ENCODE data around the gene KMT2B.
"Not testable (repeated sequence)": the region's sequence is repeated elsewhere in the genome, so short reads cannot be mapped to it uniquely, and the experiment has no call there.

The KMT2B gene

GRCh38 chr19:35757231-35757748, 39.5 kb downstream of the KMT2B start:
- DNase-seq (ENCODE audit: low read depth in 3 of 3), result no peak

GRCh38 chr19:35757749-35758608, 40.2 kb downstream of the KMT2B start, which contains the start of gene PROSER3:
PROSER3 (plus strand) TSS chr19:35758176; CDS start chr19:35758216, 40 bp downstream.
- peak; percentile 97 to 99 (median 97) for DNase-seq (ENCODE audit: low read depth in 3 of 3)

- DNase-seq (ENCODE audit: low read depth in 3 of 3), result no peak
Measured at GRCh38 chr19:35759697-35760096, 41.9 kb downstream of the KMT2B start.

- no peak for DNase-seq (ENCODE audit: low read depth in 3 of 3)
Measured at GRCh38 chr19:35760711-35761349, 43.0 kb downstream of the KMT2B start.

- DNase-seq (ENCODE audit: low read depth in 3 of 3), result no peak
Measured at GRCh38 chr19:35764432-35765315, 46.9 kb downstream of the KMT2B start.

GRCh38 chr19:35766571-35767104, 48.8 kb downstream of the KMT2B start:
- DNase-seq (ENCODE audit: low read depth in 3 of 3), result no peak

GRCh38 chr19:35767288-35768081, 49.7 kb downstream of the KMT2B start:
- DNase-seq (ENCODE audit: low read depth in 3 of 3), result no peak

GRCh38 chr19:35768082-35768421, 50.2 kb downstream of the KMT2B start:
- no peak for DNase-seq (ENCODE audit: low read depth in 3 of 3)

GRCh38 chr19:35772362-35772761, 54.6 kb downstream of the KMT2B start:
- not testable (repeated sequence) for DNase-seq (ENCODE audit: low read depth in 3 of 3)

GRCh38 chr19:35773020-35773806, 55.4 kb downstream of the KMT2B start:
- DNase-seq (ENCODE audit: low read depth in 3 of 3), result no peak

GRCh38 chr19:35774274-35775045, 56.7 kb downstream of the KMT2B start:
- DNase-seq (ENCODE audit: low read depth in 3 of 3), result no peak

GRCh38 chr19:35775046-35775297, 57.2 kb downstream of the KMT2B start:
- DNase-seq (ENCODE audit: low read depth in 3 of 3), result no peak

- DNase-seq (ENCODE audit: low read depth in 3 of 3), result peak; percentile 98 to 100 (median 99)
Measured at GRCh38 chr19:35775298-35776101, 57.7 kb downstream of the KMT2B start, which contains the start of gene ARHGAP33. ARHGAP33 (plus strand) TSS chr19:35775564; CDS start chr19:35775659, 95 bp downstream.

- DNase-seq (ENCODE audit: low read depth in 3 of 3), result no peak
Measured at GRCh38 chr19:35776102-35776788, 58.4 kb downstream of the KMT2B start.

GRCh38 chr19:35777086-35777841, 59.5 kb downstream of the KMT2B start:
- no peak for DNase-seq (ENCODE audit: low read depth in 3 of 3)

GRCh38 chr19:35777961-35778360, 60.2 kb downstream of the KMT2B start:
- DNase-seq (ENCODE audit: low read depth in 3 of 3), result no peak

- no peak for DNase-seq (ENCODE audit: low read depth in 3 of 3)
Measured at GRCh38 chr19:35779033-35779432, 61.2 kb downstream of the KMT2B start.

Data from stimulated activated CD4-positive, alpha-beta T cell treated with anti-CD3 and anti-CD28 coated beads, TNF-alpha, amount 100 ng/mL, for 48 hours (primary cell).